Stimulated activated naive CD8-positive, alpha-beta T cell treated with anti-CD3 and anti-CD28 coated beads, Interleukin-15, Interleukin-2, amounts not matched to agents 100 U/mL and 50 U/mL, for 24 hours (primary cell): ENCODE data around the gene GOLGA3.
"Not testable (repeated sequence)": the region's sequence is repeated elsewhere in the genome, so short reads cannot be mapped to it uniquely, and the experiment has no call there.

Experiments
- ATAC-seq: fragments of 150-1000 bp; cut with Tn5 transposase; one replicate; pipeline ENCODE4 v1.10.0; 2021
- DNase-seq: peaks from one replicate; pipeline ENCODE4 v3.0.0; 2021

Gene GOLGA3

GRCh38 chr12:132842449-132843045 is 13.9 kb upstream of the GOLGA3 start:
- no peak for DNase-seq
- no peak for ATAC-seq

GRCh38 chr12:132841151-132841550 is 12.5 kb upstream of the GOLGA3 start:
- ATAC-seq (no peak), DNase-seq (no peak)

DNA sequence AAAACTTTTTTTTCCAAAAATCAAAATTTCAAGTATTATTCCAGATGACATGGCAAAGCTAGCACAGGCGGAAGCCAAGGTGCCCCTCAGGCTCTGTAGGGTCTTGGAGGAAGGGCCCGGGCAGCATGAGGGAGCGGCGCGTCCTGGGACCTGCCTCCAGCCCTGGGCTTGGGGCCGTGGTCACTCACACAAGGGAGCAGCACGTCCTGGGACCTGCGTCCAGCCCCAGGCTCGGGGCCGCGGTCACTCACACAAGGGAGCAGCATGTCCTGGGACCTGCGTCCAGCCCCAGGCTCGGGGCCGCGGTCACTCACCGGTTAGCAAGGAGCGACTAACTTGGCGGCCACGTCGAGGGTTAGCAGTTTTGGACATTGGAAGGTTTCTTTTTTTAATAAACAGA is 11.9 kb upstream of the GOLGA3 start:
- DNase-seq, result no peak
- ATAC-seq, result no peak

DNA sequence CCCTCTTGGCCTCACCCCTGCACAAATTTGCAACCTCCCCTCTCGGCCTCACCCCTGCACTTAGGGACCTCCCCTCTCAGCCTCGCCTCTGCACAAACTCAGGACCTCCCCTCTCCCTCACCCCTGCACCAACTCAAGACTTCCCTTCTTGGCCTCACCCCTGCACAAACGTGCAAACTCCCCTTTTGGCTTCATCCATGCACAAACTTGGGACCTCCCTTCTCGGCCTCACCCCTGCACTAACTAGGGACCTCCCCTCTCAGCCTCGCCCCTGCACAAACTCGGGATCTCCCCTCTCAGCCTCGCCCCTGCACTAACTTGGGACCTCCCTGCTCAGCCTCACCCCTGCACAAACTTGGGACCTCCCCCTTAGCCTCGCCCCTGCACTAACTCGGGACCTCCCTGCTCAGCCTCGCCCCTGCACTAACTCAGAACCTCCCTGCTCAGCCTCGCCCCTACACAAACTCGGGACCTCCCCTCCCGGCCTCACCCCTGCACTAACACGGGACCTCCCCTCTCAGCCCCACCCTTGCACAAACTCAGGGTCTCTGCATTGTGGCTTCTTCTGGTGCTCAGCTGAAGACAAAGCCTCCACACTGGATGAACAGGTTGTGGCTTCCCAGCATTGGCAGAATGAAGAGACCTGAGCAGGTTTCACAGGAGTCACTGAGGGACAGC is 11.0 kb upstream of the GOLGA3 start:
- DNase-seq, result no peak
- ATAC-seq, result no peak

- no peak for ATAC-seq
- DNase-seq, result no peak
These were observed 9.9 kb upstream of the GOLGA3 start for GRCh38 chr12:132838410-132839080.

GRCh38 chr12:132837693-132838409 is 9.2 kb upstream of the GOLGA3 start:
- DNase-seq, result no peak
- no peak for ATAC-seq

GRCh38 chr12:132836795-132837331 is 8.2 kb upstream of the GOLGA3 start:
- ATAC-seq (no peak), DNase-seq (no peak)

DNA sequence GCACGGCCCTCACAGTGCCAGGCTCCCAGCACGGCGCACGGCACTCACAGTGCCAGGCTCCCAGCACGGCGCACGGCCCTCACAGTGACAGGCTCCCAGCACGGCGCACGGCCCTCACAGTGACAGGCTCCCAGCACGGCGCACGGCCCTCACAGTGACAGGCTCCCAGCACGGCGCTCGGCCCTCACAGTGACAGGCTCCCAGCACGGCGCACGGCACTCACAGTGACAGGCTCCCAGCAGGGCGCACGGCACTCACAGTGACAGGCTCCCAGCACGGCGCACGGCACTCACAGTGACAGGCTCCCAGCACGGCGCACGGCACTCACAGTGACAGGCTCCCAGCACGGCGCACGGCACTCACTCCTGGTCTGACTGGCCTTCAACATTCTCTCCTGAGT is 7.6 kb upstream of the GOLGA3 start:
- ATAC-seq, DNase-seq: not testable (repeated sequence)

DNA sequence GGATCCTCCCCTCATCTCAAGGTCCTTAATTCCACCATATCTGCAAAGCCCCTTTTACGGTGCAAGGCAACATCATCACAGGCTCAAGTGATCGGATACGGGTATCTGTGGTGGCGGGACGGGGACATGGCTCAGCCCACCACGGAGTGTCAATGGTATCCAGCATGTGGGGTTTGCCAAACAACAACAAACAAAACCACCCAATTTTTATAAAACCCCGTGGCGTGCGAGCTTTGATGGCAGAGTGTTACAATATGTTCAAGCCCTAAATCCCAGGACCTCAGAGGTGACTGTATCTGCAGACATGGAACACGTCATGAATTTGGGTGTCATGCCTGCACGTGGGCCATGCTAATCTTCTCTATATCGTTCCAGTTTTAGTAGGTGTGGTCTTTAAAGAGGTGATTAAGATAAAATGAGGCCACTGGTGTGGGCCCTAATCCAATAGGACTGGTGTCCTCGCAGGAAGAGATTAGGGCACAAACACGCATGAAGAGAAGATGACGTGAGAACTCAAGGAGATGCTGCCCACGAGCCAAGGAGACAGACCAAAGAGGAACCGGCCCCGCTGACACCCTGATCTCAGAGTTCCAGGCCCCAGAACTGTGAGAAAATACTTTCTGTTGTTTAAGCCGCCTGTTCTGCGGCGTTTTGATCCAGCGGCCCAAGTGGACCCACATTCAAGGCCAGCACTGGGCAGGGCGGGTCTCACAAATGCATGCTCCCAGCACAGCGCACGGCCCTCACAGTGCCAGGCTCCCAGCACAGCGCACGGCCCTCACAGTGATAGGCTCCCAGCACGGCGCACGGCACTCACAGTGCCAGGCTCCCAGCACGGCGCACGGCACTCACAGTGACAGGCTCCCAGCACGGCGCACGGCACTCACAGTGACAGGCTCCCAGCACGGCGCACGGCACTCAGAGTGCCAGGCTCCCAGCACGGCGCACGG is 6.7 kb upstream of the GOLGA3 start:
- DNase-seq (no peak), ATAC-seq (no peak)

- ATAC-seq (peak; percentile 65), DNase-seq (peak; percentile 33)
These were observed 5.6 kb upstream of the GOLGA3 start for GRCh38 chr12:132834181-132834711.

- ATAC-seq, result no peak
- DNase-seq, result no peak
These were observed 4.7 kb upstream of the GOLGA3 start for GRCh38 chr12:132833341-132833740.

- no peak for ATAC-seq
- DNase-seq, result no peak
These were observed 3.1 kb upstream of the GOLGA3 start for GRCh38 chr12:132831771-132832170.

- ATAC-seq (peak; percentile 39), DNase-seq (peak; percentile 42)
These were observed 636 bp downstream of the GOLGA3 start for GRCh38 chr12:132827763-132828703.

DNA sequence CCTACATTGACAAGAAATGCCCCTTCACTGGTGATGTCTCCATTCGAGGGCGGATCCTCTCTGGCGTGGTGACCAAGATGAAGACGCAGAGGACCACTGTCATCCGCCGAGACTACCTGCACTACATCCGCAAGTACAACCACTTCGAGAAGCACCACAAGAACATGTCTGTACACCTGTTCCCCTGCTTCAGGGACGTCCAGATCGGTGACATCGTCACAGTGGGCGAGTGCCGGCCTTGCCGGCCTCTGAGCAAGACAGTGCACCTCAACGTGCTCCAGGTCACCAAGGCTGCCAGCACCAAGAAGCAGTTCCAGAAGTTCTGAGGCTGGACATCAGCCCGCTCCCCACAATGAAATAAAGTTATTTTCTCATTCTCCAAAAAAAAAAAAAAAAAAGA is 2.8 kb downstream of the GOLGA3 start:
- DNase-seq (no peak), ATAC-seq (no peak)

- ATAC-seq, result no peak
- DNase-seq, result no peak
These were observed 3.6 kb downstream of the GOLGA3 start for GRCh38 chr12:132825089-132825488.

DNA sequence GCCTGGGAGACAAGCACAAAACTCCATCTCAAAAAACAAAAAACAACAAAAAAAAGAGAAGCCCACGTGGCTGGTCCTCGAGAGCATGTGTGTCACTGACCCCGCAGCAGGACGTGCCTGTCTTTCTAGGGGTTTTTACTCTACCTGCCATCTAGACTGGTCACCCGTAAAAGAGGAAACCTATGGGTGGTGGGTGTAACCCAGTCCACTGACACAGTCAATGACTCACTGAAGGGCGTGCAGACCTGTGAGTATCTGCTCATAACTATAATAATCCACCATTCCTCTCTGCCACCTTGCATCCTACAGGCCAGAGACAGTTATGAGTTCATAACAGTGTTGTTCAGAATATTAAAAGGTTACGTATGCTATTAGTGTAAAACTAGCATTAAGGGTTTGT is 4.6 kb downstream of the GOLGA3 start:
- DNase-seq, result no peak
- ATAC-seq, result no peak

GRCh38 chr12:132818562-132818961 is 10.1 kb downstream of the GOLGA3 start:
- DNase-seq, result no peak
- ATAC-seq, result peak; percentile 17

DNA sequence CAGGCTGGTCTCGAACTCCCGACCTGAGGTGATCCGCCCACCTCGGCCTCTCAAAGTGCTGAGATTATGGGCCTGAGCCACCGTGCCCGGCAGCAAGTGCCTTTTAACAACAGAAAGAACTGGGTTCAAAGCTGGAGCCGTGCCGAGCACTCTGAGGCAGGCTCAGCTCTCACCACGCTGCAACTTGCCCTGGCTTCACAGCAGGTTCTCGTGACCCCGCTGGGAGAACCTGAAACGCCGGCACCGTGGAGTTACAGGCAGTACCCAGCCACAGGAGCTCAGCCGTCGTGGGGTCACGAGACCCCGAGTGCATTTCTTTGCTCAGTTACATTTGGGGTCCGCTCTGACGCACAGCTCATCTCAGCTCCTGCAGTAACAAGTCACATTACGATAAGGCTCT is 14.4 kb downstream of the GOLGA3 start:
- ATAC-seq (no peak), DNase-seq (no peak)

GRCh38 chr12:132813443-132813842 is 15.2 kb downstream of the GOLGA3 start:
- no peak for DNase-seq
- ATAC-seq, result no peak
